ENCODE data around the gene SLC17A8. TPM values are rescaled to one million over a fixed set of nuclear protein-coding genes. Genes with fewer than 3 reads are reported as not detected.

Gene SLC17A8
- total and polyA plus RNA-seq, 3 donors from 2014 or later, result 0.08 to 0.37 (median 0.28) TPM

GRCh38 chr12:100393200-100393599, 36.3 kb downstream of the SLC17A8 start:
- H3K4me3 ChIP-seq, result no peak overlapping the region
- H3K9me3 ChIP-seq, result no peaks in the 10 kb centered on the region
- DNase-seq, result no peak
- no peaks in the 10 kb centered on the region for H3K27me3 ChIP-seq
- no peak overlapping the region for H3K27ac ChIP-seq
- WGBS, 2 donors, result 95 to 100% methylated on average over 6 of the region's 6 CpGs
- no peak for TF ChIP-seq POLR2A (IDR thresholded peaks at IDR 0.05)
- no peak for TF ChIP-seq CTCF (IDR thresholded peaks at IDR 0.05)
- intact Hi-C loops (cut with DNase I; ENCODE audit: low total_unique reads), result no loop called here
- no peaks in the 10 kb centered on the region for H3K4me1 ChIP-seq
- H3K36me3 ChIP-seq (ENCODE audit: low read depth, missing control alignments), result no peaks in the 10 kb centered on the region

GRCh38 chr12:100395811-100396210, 38.9 kb downstream of the SLC17A8 start:
- H3K4me1 ChIP-seq, result no peaks in the 10 kb centered on the region
- no peaks in the 10 kb centered on the region for H3K36me3 ChIP-seq (ENCODE audit: low read depth, missing control alignments)
- no peak for DNase-seq
- no peaks in the 10 kb centered on the region for H3K27me3 ChIP-seq
- intact Hi-C loops (cut with DNase I; ENCODE audit: low total_unique reads), result no loop called here
- H3K4me3 ChIP-seq, result no peak overlapping the region
- TF ChIP-seq POLR2A (IDR thresholded peaks at IDR 0.05) (no peak), CTCF (IDR thresholded peaks at IDR 0.05) (no peak)
- WGBS, 2 donors, result 89 to 91% methylated on average over 6 of the region's 6 CpGs
- no peak overlapping the region for H3K27ac ChIP-seq
- no peaks in the 10 kb centered on the region for H3K9me3 ChIP-seq

GRCh38 chr12:100398307-100398706, 41.4 kb downstream of the SLC17A8 start:
- Histone ChIP-seq H3K27ac (no peak overlapping the region), H3K4me3 (no peak overlapping the region), H3K27me3 (no peaks in the 10 kb centered on the region), H3K4me1 (no peaks in the 10 kb centered on the region), H3K36me3 (ENCODE audit: low read depth, missing control alignments) (no peaks in the 10 kb centered on the region), H3K9me3 (no peaks in the 10 kb centered on the region)
- DNase-seq, result no peak
- TF ChIP-seq POLR2A (IDR thresholded peaks at IDR 0.05) (no peak), CTCF (IDR thresholded peaks at IDR 0.05) (no peak)
- intact Hi-C loops (cut with DNase I; ENCODE audit: low total_unique reads), result no loop called here

GRCh38 chr12:100399095-100399494, 42.2 kb downstream of the SLC17A8 start:
- no peak for DNase-seq
- no peaks in the 10 kb centered on the region for H3K27me3 ChIP-seq
- intact Hi-C loops (cut with DNase I; ENCODE audit: low total_unique reads), result no loop called here
- no peaks in the 10 kb centered on the region for H3K36me3 ChIP-seq (ENCODE audit: low read depth, missing control alignments)
- H3K4me1 ChIP-seq, result no peaks in the 10 kb centered on the region
- no peak overlapping the region for H3K27ac ChIP-seq
- TF ChIP-seq POLR2A (IDR thresholded peaks at IDR 0.05), result no peak
- no peak for TF ChIP-seq CTCF (IDR thresholded peaks at IDR 0.05)
- H3K4me3 ChIP-seq, result no peak overlapping the region
- H3K9me3 ChIP-seq, result no peaks in the 10 kb centered on the region
- 68 to 71% methylated on average over 2 of the region's 2 CpGs for WGBS, 2 donors

GRCh38 chr12:100401660-100402059, 44.8 kb downstream of the SLC17A8 start:
- H3K4me1 ChIP-seq, result no peaks in the 10 kb centered on the region
- no peaks in the 10 kb centered on the region for H3K9me3 ChIP-seq
- H3K27ac ChIP-seq, result no peak overlapping the region
- H3K36me3 ChIP-seq (ENCODE audit: low read depth, missing control alignments), result no peaks in the 10 kb centered on the region
- intact Hi-C loops (cut with DNase I; ENCODE audit: low total_unique reads), result no loop called here
- no peak for DNase-seq
- H3K27me3 ChIP-seq, result no peaks in the 10 kb centered on the region
- H3K4me3 ChIP-seq, result no peak overlapping the region
- TF ChIP-seq POLR2A (IDR thresholded peaks at IDR 0.05) (no peak), CTCF (IDR thresholded peaks at IDR 0.05) (no peak)

Data from testis (tissue), 3 donors.